HepG2 (cell line): ENCODE data around the gene CHPF. TPM values are rescaled to one million over a fixed set of nuclear protein-coding genes. Genes with fewer than 3 reads are reported as not detected.

Experiments
- ATAC-seq: fragments of 200-7000 bp; cut with Tn5 transposase; 3 replicates; pipeline ENCODE4 v1.9.1; 2020; ENCODE audit warnings: mild to moderate bottlenecking, moderate library complexity
- BruUV-seq: library from RNA; stranded (reverse); fragments of 400-500 nt; replicated peaks from 2 replicates; lab custom pipeline; 2021; lab: Mats Ljungman, UMichigan
- CTCF ChIA-PET: fragments of 300-600 bp; formaldehyde crosslinking; extraction: SDS; loops from one replicate; lab custom pipeline; 2021; ENCODE audit warnings: low total read pairs, inconsistent platforms, low intra/inter-chr PET ratio; lab: Yijun Ruan, JAX
- POLR2A ChIA-PET: fragments of 350-600 bp; sonication (Branson Sonifier 250); formaldehyde crosslinking; loops from one replicate; lab custom pipeline; 2020; ENCODE audit warnings: antibody characterized with exemption, inconsistent platforms; lab: Yijun Ruan, JAX
- DNase-seq: peaks from one replicate; pipeline ENCODE4 v3.0.0-alpha.2; 2015; ENCODE audit warnings: low spot score
- FAIRE-seq: peaks from 3 replicates; lab custom pipeline; 2011; peaks lifted over from hg19 to GRCh38; lab: Jason Lieb, UNC
- H2AFZ ChIP-seq: one replicate; pipeline ENCODE4 v1.6.1; 2011; ENCODE audit warnings: low read length, inconsistent platforms
- H3K27ac ChIP-seq: fragments of 300-600 bp; 3 replicates; pipeline ENCODE4 v1.8.0; 2011; ENCODE audit warnings: mixed run types, mild to moderate bottlenecking, mixed read lengths, low read length, inconsistent platforms; ENCODE audit not compliant: insufficient read depth; ENCODE audit errors: extremely low read length
- H3K27me3 ChIP-seq, 2 experiments: fragments of 200-600 bp in 1 of 2; 2 replicates in 1 of 2; 3 replicates in 1 of 2; pipeline versions ENCODE4 v1.6.0 to v1.8.0; 2011; ENCODE audit warnings: low read length in 2 of 2, mild to moderate bottlenecking in 2 of 2, moderate library complexity in 2 of 2, inconsistent platforms in 1 of 2; ENCODE audit not compliant: insufficient read depth in 2 of 2, control insufficient read depth in 1 of 2
- H3K36me3 ChIP-seq, 2 experiments: fragments of 200-600 bp in 1 of 2; replicated peaks in 1 of 2; 2 replicates in 1 of 2; 3 replicates in 1 of 2; pipeline versions ENCODE4 v1.5.1 to v1.8.0; 2011; ENCODE audit warnings: low read length in 2 of 2, inconsistent platforms in 1 of 2; ENCODE audit not compliant: insufficient read depth in 2 of 2, control insufficient read depth in 1 of 2
- H3K4me1 ChIP-seq: 2 replicates; pipeline ENCODE4 v1.5.1; 2012; ENCODE audit warnings: low read length, inconsistent platforms; ENCODE audit not compliant: insufficient read depth
- H3K4me2 ChIP-seq: 2 replicates; pipeline ENCODE4 v1.6.0; 2011; ENCODE audit warnings: low read depth, low read length, inconsistent platforms
- H3K4me3 ChIP-seq, 3 experiments: fragments of 200-600 bp in 1 of 3; sonication (generic), shearing (Covaris generic) in 1 of 3; replicated peaks in 1 of 3; 2 replicates each; pipeline ENCODE4 v1.5.1; 2011 to 2016; ENCODE audit warnings: low read length in 3 of 3, inconsistent platforms in 2 of 3, low read depth in 2 of 3, mild to moderate bottlenecking in 2 of 3, control low read depth in 1 of 3, mixed read lengths in 1 of 3; ENCODE audit not compliant: insufficient read depth in 1 of 3
- H3K79me2 ChIP-seq: one replicate; pipeline ENCODE4 v1.6.1; 2011; ENCODE audit warnings: low read length, inconsistent platforms; ENCODE audit not compliant: insufficient read depth
- H3K9ac ChIP-seq: 2 replicates; pipeline ENCODE4 v1.6.0; 2011; ENCODE audit warnings: mild to moderate bottlenecking, low read depth, low read length, inconsistent platforms; ENCODE audit not compliant: insufficient read depth
- H3K9me3 ChIP-seq: 2 replicates; pipeline ENCODE4 v1.5.1; 2012; ENCODE audit warnings: mild to moderate bottlenecking, low read length
- H4K20me1 ChIP-seq: 2 replicates; pipeline ENCODE4 v1.6.0; 2011; ENCODE audit warnings: inconsistent platforms, mild to moderate bottlenecking, low read length, moderate library complexity; ENCODE audit not compliant: insufficient read depth
- AGO2 ChIP-seq: fragments of 200-400 bp; formaldehyde crosslinking; optimal IDR thresholded peaks from 2 replicates; pipeline ENCODE3; 2017; ENCODE audit warnings: mild to moderate bottlenecking, low read depth, low read length, moderate library complexity
- EZH2 ChIP-seq: conservative IDR thresholded peaks from 2 replicates; pipeline ENCODE4 v1.6.1; 2012; ENCODE audit warnings: mild to moderate bottlenecking, low read depth, low read length, moderate library complexity
- HNRNPLL ChIP-seq: fragments of 200-400 bp; formaldehyde crosslinking; IDR thresholded peaks from 2 replicates; pipeline ENCODE4 v1.6.1; 2017; ENCODE audit warnings: mild to moderate bottlenecking, low read depth, low read length; ENCODE audit not compliant: poor library complexity, severe bottlenecking
- KAT8 ChIP-seq: IDR thresholded peaks from 2 replicates; pipeline ENCODE4 v1.6.1; 2016; ENCODE audit warnings: missing genetic modification reagents, missing compliant biosample characterization
- PAWR ChIP-seq: sonication (generic); formaldehyde crosslinking; IDR thresholded peaks from 2 replicates; pipeline ENCODE4 v1.4.0; 2020; ENCODE audit warnings: missing genetic modification reagents, mild to moderate bottlenecking, borderline replicate concordance
- RBM39 ChIP-seq: fragments of 200-400 bp; formaldehyde crosslinking; IDR thresholded peaks from one replicate; pipeline ENCODE4 v1.6.1; 2018; ENCODE audit warnings: antibody characterized with exemption, mild to moderate bottlenecking, low read depth, low read length; ENCODE audit not compliant: poor library complexity, severe bottlenecking
- REPIN1 ChIP-seq: sonication (generic); formaldehyde crosslinking; IDR thresholded peaks from 2 replicates; pipeline ENCODE4 v1.8.0; 2022; ENCODE audit warnings: missing genetic modification reagents, low read depth, mild to moderate bottlenecking, borderline replicate concordance
- ZNF577 ChIP-seq: sonication (generic); formaldehyde crosslinking; IDR thresholded peaks from 2 replicates; pipeline ENCODE4 v1.4.0; 2020; ENCODE audit warnings: mild to moderate bottlenecking, low read depth, missing genetic modification reagents, borderline replicate concordance
- WGBS: methylation state at CpG from one replicate; pipeline ENCODE4 v1.1.6; 2017; ENCODE audit warnings: low lambda C conversion rate; 5-methylcytosine and 5-hydroxymethylcytosine counted together
- in situ Hi-C: cut with HindIII; loops from 2 replicates; pipeline ENCODE4 v1.10.0; 2017; ENCODE audit warnings: low pct_unique_long_range_greater_than_20kb; ENCODE audit not compliant: extremely low pct_ligation_motif_present
- intact Hi-C: fragments of 100-400 bp; cut with micrococcal nuclease; formaldehyde crosslinking; loops from one replicate; pipeline ENCODE4 v1.10.0; 2022; ENCODE audit not compliant: unreplicated experiment
- polyA plus RNA-seq, 8 experiments: library from polyadenylated mRNA; depleted of rRNA in 3 of 8; stranded (reverse) in 7 of 8; unstranded in 1 of 8; fragments of >200 nt; fragmentation: Illumina TruSeq in 4 of 8; extraction: Trizol in 4 of 8; gene quantifications; 2 replicates each; pipeline versions ENCODE4 v1.2.1 to v1.2.3, GENCODE V29; 2011 to 2016; ENCODE audit warnings: low read depth in 4 of 8, missing spikeins in 1 of 8, mixed read lengths in 1 of 8; ENCODE audit not compliant: insufficient read depth in 1 of 8
- total RNA-seq, 5 experiments: library from RNA; depleted of rRNA; stranded (reverse); fragments of >200 nt; fragmentation: Illumina TruSeq; extraction: Trizol; gene quantifications; 2 replicates each; pipeline ENCODE4 v1.2.3, GENCODE V29; 2016; ENCODE audit warnings: low read depth in 1 of 5

Gene CHPF
- total and polyA plus RNA-seq, 2 of the 13 experiments (the other 11 are each of a cell fraction or from before 2014, with no cell fraction given) = 79.6 to 111 TPM

- CTCF ChIA-PET = no interaction called here
- no peaks in the 10 kb centered on the region for H3K36me3 ChIP-seq
- no peak overlapping the region for H3K4me3 ChIP-seq
- no TSS peak for BruUV-seq
- ATAC-seq = no peak
- no peak overlapping the region for H3K27ac ChIP-seq
- TF ChIP-seq HNRNPLL = peak; percentile 10
- TF ChIP-seq AGO2 = no peak
- TF ChIP-seq, all 625 proteins: peak for 1
- no peak overlapping the region for H3K4me2 ChIP-seq
- no peaks in the 10 kb centered on the region for H3K79me2 ChIP-seq
- POLR2A ChIA-PET = interaction anchor here (0.9 kb wide), 1 partner anchor 16 kb away, joined by 4 read pairs; the partner anchor contains the start of gene GMPPA
- no peak overlapping the region for H2AFZ ChIP-seq
- no peak for FAIRE-seq
- peaks cover 25 to 86% of the 10 kb centered on the region in 2 experiments for H3K27me3 ChIP-seq
- intact Hi-C loops = no loop called here
- in situ Hi-C loops = no loop called here
- DNase-seq = no peak
- peaks cover 11% of the 10 kb centered on the region; the same call in 1 of the 2 replicates for H4K20me1 ChIP-seq
- peaks cover 40% of the 10 kb centered on the region for H3K4me1 ChIP-seq
- WGBS = 56% methylated on average over 20 of the region's 21 CpGs
- no peaks in the 10 kb centered on the region for H3K9me3 ChIP-seq
- no peak overlapping the region for H3K9ac ChIP-seq
Observed at GRCh38 chr2:219514836-219515235, 28.8 kb downstream of the CHPF start.

GRCh38 chr2:219514196-219514761 is 29.3 kb downstream of the CHPF start, which contains the start of gene ASIC4:
Gene ASIC4 (plus strand): TSS chr2:219514482. CDS start chr2:219514725, 243 bp downstream.
- FAIRE-seq (no peak), DNase-seq (no peak), ATAC-seq (no peak)
- H3K4me2 ChIP-seq = 0 out of 2 replicates have a peak within 1 kb of the TSS, but pooled peaks have one; percentile 4
- in situ Hi-C loops = no loop called here
- peaks cover 46% of the 10 kb centered on the region for H3K4me1 ChIP-seq
- intact Hi-C loops = no loop called here
- CTCF ChIA-PET = no interaction called here
- peaks cover 11% of the 10 kb centered on the region; the same call in 1 of the 2 replicates for H4K20me1 ChIP-seq
- 0 out of 2 replicates have a peak, but pooled peaks have one; percentile 94 for TF ChIP-seq EZH2
- no peak for TF ChIP-seq KAT8 (CRISPR knock-in tag)
- no peak for TF ChIP-seq REPIN1 (CRISPR knock-in tag)
- no peak for TF ChIP-seq ZNF577
- TF ChIP-seq RBM39 = peak; percentile 24
- TF ChIP-seq PAWR (CRISPR knock-in tag) = no peak
- no peak within 1 kb of the TSS for H3K27ac ChIP-seq
- POLR2A ChIA-PET = interaction anchor here (7.7 kb wide), 1 partner anchor 15 kb away, joined by 94 read pairs; the partner anchor contains the start of gene GMPPA
- H3K9ac ChIP-seq = no peak within 1 kb of the TSS
- peaks cover 24 to 81% of the 10 kb centered on the region in 2 experiments for H3K27me3 ChIP-seq
- no peak within 1 kb of the TSS for H2AFZ ChIP-seq
- peak within 1 kb of the TSS in 1 of 3 experiments; percentile 14; a peak in 1 of 6 replicates for H3K4me3 ChIP-seq
- BruUV-seq = no TSS peak
- H3K36me3 ChIP-seq = no peaks in the 10 kb centered on the region
- no peaks in the 10 kb centered on the region for H3K9me3 ChIP-seq
- 38% methylated on average over 4 of the region's 31 CpGs for WGBS
- no peaks in the 10 kb centered on the region for H3K79me2 ChIP-seq
